NCI-H1417 (cell line): ENCODE results near the gene TATDN3.
"Not testable (repeated sequence)": the region's sequence is repeated elsewhere in the genome, so short reads cannot be mapped to it uniquely, and the experiment has no call there.

ENCODE experiments used
- DNase-seq, 3 experiments: peaks; one replicate each; lab custom pipeline; 2025; lab: John Stamatoyannopoulos, UW

The TATDN3 gene

DNA sequence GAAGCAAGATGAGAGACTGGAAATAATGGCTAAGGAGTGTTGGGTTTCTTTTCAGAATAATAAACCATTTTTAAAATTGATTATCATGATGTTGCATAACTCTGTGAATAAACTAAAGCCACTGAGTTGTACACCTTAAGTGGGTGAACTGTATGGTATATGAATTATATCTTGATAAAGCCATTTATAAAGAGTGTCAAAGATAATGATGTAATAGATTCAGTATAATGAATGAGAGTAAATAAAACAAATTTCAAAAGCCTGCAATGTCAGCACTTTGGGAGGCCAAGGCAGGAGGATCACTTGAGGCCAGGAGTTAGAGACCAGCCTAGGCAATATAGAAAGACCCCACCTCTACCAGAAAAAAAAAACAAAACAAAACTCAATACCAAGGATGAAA is 16.5 kb upstream of the TATDN3 start:
- no peak for DNase-seq

DNA sequence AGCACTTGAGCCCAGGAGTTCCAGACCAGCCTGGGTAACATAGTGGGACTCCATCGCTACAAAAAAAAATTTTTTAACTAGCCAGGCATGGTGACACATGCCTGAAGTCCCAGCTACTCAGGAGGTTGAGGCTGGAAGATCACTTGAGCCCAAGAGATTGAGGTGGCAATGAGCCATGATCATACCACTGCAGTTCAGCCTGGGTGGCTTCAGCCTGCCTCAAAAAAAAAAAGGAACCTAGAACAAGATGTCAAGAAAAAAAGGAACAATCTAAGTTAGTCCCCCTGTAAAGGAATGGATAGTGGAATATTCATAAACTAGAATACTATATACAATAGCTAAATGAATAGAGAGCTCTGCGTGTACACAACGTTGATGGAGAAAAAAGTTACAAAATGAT is 14.5 kb upstream of the TATDN3 start:
- no peak for DNase-seq

GRCh38 chr1:212779086-212779485 is 12.6 kb upstream of the TATDN3 start:
- not testable (repeated sequence) for DNase-seq

- no peak for DNase-seq
These were observed 10.9 kb upstream of the TATDN3 start for GRCh38 chr1:212780759-212781158.

DNA sequence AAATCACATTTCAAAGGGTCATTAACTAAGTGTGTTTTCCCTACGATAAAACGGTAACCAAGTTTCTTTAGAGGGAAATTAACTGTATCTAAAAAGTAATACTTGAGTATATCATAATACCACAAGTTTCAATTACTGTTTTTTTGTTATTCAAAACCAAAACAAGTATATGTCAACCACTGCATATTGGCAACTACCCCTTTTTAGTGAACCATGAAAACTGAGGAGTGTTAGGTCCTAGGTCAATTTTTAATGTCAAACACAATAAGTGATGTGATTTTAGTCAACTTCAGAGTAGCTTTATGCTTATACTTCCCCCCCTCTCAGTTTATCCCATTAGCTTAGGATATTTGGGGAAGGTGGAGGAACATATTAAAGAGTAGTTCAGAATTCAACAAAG is 10.5 kb upstream of the TATDN3 start:
- no peak for DNase-seq

DNA sequence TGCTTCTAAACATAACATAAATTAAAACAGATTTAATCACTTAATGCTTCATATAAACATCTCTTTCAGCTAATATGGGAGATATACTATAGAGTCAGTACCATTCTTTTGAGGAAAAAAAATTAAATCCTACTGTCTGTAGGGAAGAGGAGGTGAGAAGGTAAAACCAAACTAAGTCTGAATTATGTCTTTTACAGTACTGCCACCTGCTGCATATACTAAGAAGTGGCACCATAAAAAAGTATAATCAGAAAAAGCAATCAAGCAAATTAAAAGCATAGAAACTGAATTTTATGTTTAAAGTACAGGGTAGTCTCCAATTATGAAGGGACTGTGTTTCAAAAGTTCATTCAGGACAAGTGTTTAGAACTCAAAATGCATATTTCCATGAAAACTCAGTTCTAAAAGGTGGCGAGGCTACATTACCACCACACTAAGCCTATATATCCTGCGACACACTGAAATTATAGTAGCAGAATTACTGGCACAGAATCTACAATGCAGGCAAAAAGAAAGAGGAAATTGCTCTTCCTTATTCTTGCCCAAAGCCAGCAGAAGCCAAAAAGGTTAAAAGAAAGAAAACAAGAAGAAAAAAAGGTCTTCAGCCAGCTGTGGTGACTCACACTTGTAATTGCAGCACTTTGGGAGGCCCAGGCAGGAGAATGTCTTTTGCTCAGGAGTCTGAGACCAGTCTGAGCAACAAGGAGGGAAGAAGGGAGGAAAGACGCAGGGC is 9.1 kb upstream of the TATDN3 start:
- DNase-seq: peak in 2 of 3 experiments; percentile 5 to 58

- no peak for DNase-seq
These were observed 7.7 kb upstream of the TATDN3 start for GRCh38 chr1:212783976-212784375.

DNA sequence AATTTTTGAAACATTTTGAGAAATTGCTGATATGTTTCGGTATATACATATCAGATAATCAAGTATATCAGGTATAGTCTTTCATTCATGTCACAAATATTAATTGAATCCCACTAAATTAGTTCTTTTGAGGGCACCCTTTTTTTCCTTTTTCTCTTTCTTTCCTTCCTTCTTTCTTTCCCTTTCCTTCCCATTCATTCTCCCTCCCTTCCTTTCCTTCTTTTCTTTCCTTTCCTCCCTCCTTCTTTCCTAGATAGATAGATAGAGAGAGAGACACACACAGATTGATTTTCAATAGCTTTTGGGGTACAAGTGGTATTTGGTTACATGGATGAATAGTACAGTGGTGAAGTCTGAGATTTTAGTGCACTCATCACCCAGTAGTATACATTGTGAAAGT is 5.8 kb upstream of the TATDN3 start:
- no peak for DNase-seq

GRCh38 chr1:212791261-212791675 is 426 bp upstream of the TATDN3 start:
- peak in 2 of 3 experiments; percentile 50 to 93 for DNase-seq

GRCh38 chr1:212792396-212792908 is 758 bp downstream of the TATDN3 start:
- DNase-seq: peak in 1 of 3 experiments; percentile 57

DNA sequence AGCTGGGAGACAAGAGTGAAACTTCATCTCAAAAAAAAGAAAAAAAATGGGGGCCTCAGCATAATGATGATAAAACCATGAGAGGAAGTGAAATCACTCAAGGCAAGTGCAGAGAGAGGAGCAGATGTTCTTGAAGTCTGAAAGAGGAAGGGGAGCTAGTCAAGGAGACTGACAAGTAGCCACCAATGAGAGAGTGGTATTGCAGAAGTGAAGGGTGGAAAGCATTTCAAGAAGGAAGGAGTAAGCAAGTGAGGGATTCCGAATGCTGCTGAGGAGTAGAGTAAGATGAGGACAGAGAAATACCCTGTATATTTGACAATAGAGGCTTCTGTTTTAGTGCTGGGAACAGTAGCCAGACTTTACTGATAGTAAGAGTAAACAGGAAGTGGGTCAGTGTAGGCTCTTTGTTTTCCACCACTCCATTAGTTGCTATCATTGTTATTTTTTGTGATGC is 2.9 kb downstream of the TATDN3 start:
- DNase-seq: no peak

GRCh38 chr1:212797681-212798080 is 6.0 kb downstream of the TATDN3 start:
- no peak for DNase-seq

DNA sequence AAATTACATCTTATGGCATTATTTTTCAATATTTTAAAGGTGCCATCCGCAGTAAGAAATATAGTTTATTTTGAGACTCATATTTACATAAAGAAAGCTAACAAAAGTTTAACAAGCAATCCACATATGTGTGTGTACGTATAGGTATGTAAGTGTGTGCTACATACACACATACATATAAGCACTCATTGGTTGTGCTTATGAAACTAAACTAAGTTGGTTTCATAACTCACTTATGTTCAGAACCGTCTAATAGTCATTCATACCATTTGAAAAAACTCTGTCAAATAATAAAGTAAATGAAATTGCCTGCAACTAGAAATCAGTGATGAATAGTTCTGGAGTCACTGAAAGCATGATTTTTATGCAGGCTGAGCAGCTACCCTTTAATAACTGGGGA is 14.1 kb downstream of the TATDN3 start:
- DNase-seq: no peak

DNA sequence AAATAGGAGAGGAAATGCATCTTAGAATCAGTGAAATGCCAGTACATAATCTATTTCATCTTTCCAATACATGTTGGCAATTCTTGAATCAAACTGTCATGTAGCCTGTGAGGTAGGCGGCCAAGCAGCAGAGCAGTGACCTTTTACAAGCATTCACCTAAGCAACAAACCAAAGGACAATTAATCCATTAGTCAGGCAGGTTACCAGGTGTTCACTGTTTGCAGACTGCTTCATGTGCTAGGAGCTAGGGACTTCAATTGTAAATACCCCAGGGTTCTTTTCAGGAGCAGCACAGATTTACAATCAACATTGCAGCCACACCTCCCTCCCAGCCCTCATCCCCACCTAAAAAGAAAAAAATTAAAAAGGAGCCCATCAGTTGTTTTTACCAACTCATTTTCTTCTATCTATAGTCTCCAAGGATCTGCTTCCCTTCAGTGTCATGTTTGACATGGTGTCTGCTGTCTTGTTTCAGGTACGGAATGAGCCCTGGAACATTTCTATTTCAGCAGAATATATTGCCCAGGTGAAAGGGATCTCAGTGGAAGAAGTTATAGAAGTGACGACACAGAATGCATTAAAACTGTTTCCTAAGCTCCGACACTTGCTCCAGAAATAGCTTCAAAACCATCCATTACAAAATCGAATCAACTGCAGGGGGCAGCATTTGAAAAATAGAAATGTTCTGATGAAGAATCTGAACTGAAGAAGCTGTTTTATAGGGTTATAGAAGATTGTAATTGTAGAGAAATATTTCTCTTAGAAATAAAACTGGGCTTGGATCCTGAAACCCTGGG is 23.0 kb downstream of the TATDN3 start:
- peak in 2 of 3 experiments; percentile 73 to 94 for DNase-seq

- DNase-seq: no peak
These were observed 25.0 kb downstream of the TATDN3 start for GRCh38 chr1:212816567-212817278.

DNA sequence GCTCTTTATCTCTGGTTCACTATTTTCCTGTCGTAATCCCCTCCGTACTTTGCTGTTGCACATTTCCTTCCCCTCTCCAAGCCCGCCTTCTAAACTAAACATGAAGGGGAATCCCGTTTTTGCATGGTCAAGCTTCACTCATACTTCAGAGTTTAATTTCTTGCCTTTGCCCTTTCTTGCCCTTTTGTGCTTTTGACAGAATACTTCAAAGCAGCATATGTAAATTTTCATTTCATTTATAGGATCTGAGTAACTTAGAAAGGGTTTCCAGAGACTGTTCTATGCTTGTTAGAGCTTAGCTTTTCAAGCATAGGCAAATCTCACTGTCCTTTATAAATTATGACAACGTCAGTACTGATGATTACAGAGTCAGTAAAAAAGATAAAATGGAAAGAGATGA is 28.0 kb downstream of the TATDN3 start:
- DNase-seq: no peak

DNA sequence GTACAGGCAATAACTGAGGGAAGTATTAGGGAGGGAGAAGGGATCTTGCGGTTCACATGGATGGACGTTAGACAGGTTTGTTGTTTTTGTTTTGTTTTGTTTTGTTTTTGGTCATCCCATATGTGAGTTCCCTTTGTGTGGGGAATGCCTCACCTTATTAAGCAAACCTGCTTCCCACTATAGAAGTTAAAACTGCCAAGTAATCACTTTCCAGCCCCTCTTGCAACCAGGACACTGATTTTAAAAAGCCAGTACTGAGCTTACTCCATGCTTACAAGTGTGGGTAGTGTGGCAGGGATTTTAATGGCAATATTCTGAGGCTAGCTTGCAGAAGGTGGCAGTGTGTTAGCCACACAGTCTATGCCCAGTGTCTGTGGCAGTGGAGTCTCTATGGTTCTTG is 29.3 kb downstream of the TATDN3 start:
- DNase-seq: no peak

GRCh38 chr1:212822956-212823355 is 31.3 kb downstream of the TATDN3 start:
- no peak for DNase-seq

- DNase-seq: no peak
These were observed 32.5 kb downstream of the TATDN3 start for GRCh38 chr1:212824201-212824600.

GRCh38 chr1:212825798-212826452 is 34.2 kb downstream of the TATDN3 start:
- DNase-seq: no peak

- DNase-seq: no peak
These were observed 35.6 kb downstream of the TATDN3 start for GRCh38 chr1:212827171-212827776.
